GM12865 (cell line): ENCODE results near the gene RGP1.
A peak's percentile ranks its signal among the peaks of the same experiment; 100 is the strongest.

Experiments used
- DNase-seq: peaks from one replicate; pipeline ENCODE4 v3.0.0; 2010; ENCODE audit warnings: low read depth
- H3K4me3 ChIP-seq: 2 replicates; pipeline ENCODE4 v1.5.1; 2011; ENCODE audit warnings: mild to moderate bottlenecking, low read depth, low read length, control low read depth
- CTCF ChIP-seq: IDR thresholded peaks from 2 replicates; pipeline ENCODE4 v1.5.1; 2011; ENCODE audit warnings: low read length, control low read depth, low read depth, inconsistent platforms; ENCODE audit not compliant: insufficient read depth; ENCODE audit errors: missing control alignments

Gene RGP1

GRCh38 chr9:35797311-35798109 lies 48.4 kb downstream of the RGP1 start:
- H3K4me3 ChIP-seq: no peak overlapping the region
- TF ChIP-seq CTCF: no peak
- peak; percentile 35 for DNase-seq

- TF ChIP-seq CTCF: no peak
- no peak overlapping the region for H3K4me3 ChIP-seq
- peak; percentile 30 for DNase-seq
Observed at GRCh38 chr9:35798658-35799374, 49.7 kb downstream of the RGP1 start.

- no peak for DNase-seq
- no peak for TF ChIP-seq CTCF
Observed at GRCh38 chr9:35800530-35800929, 51.4 kb downstream of the RGP1 start.

GRCh38 chr9:35801328-35802128 lies 52.4 kb downstream of the RGP1 start:
- DNase-seq: no peak
- H3K4me3 ChIP-seq: no peak overlapping the region

More at GRCh38 chr9:35800530-35800929, 51.4 kb downstream of the RGP1 start:
- H3K4me3 ChIP-seq: no peak overlapping the region

GRCh38 chr9:35806101-35806500 lies 57.0 kb downstream of the RGP1 start:
- TF ChIP-seq CTCF: no peak
- H3K4me3 ChIP-seq: no peak overlapping the region
- DNase-seq: no peak

More at GRCh38 chr9:35801328-35802128, 52.4 kb downstream of the RGP1 start:
- TF ChIP-seq CTCF: no peak
